SU-DHL-6 (cell line): Measurements from ENCODE around the gene STPG2.

ENCODE experiments used
- EZH2phosphoT487 ChIP-seq: fragments of 200-600 bp; sonication (generic), shearing (Covaris generic); conservative IDR thresholded peaks from 2 replicates; pipeline ENCODE4 v1.6.1; 2018; ENCODE audit warnings: mild to moderate bottlenecking, antibody characterized with exemption, low read length, moderate library complexity, mixed read lengths
- TF ChIP-seq, protein P1 (sequence below): fragments of 200-600 bp; sonication (generic); IDR thresholded peaks from one replicate; pipeline ENCODE4 v1.5.1; 2017; ENCODE audit warnings: antibody characterized with exemption, mild to moderate bottlenecking, low read length, moderate library complexity; ENCODE audit not compliant: insufficient read depth, poor library complexity, severe bottlenecking

- TF ChIP-seq, protein P1, sequence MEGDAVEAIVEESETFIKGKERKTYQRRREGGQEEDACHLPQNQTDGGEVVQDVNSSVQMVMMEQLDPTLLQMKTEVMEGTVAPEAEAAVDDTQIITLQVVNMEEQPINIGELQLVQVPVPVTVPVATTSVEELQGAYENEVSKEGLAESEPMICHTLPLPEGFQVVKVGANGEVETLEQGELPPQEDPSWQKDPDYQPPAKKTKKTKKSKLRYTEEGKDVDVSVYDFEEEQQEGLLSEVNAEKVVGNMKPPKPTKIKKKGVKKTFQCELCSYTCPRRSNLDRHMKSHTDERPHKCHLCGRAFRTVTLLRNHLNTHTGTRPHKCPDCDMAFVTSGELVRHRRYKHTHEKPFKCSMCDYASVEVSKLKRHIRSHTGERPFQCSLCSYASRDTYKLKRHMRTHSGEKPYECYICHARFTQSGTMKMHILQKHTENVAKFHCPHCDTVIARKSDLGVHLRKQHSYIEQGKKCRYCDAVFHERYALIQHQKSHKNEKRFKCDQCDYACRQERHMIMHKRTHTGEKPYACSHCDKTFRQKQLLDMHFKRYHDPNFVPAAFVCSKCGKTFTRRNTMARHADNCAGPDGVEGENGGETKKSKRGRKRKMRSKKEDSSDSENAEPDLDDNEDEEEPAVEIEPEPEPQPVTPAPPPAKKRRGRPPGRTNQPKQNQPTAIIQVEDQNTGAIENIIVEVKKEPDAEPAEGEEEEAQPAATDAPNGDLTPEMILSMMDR = no peak
- TF ChIP-seq EZH2phosphoT487 = no peak
Measured at GRCh38 chr4:97953171-97953941, 189.9 kb downstream of the STPG2 start.
